HG02884 (cell line): Measurements from ENCODE around the gene GP1BB.
"Not testable (repeated sequence)": the region's sequence is repeated elsewhere in the genome, so short reads cannot be mapped to it uniquely, and the experiment has no call there.

ENCODE experiments used
- ATAC-seq: cut with Tn5 transposase; IDR thresholded peaks from one replicate; pipeline ENCODE4 v1.9.1; 2021; ENCODE audit warnings: mild to moderate bottlenecking, moderate library complexity; ENCODE audit not compliant: unreplicated experiment

Gene GP1BB

GRCh38 chr22:19723232-19723982, at the start of gene GP1BB:
TSS of gene GP1BB (plus strand) at chr22:19723539. CDS start at chr22:19723570, 31 bp downstream.
- ATAC-seq = no peak

DNA sequence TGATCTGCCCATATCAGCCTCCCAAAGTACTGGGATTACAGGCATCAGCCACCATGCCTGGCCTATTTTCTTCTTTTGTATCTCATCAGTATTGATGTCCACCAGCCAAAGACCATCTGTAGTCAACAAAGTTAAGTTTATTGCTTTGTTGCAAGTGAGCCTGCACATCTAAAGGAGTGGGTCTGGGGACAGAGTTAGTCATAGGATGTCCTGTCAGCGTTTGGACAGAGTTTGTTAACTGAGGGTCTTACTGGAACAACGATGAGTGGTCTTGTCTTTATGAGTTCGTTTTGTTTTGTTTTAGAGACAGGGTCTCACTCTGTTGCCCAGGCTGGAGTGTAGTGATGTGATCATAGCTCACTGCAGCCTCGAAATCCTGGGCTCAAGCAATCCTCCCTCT, 49.7 kb upstream of the GP1BB start:
- no peak for ATAC-seq

GRCh38 chr22:19674129-19674928, 49.0 kb upstream of the GP1BB start:
- ATAC-seq = no peak

DNA sequence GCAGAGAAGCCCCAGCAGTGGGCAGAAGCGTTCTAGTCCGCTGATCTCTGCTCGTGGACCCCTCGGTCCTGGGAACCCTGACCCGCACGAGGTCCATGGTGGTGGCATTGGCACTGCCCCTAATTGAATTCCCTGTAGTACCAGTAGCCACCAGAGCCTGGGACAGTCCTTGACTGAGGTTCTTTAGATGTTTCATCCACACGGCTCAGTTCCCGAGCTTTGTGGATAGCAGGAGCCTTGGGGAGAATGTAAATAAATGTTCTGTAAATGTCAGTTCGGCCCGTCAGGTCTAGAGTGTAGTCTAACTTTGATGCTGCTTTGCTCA, 48.4 kb upstream of the GP1BB start:
- ATAC-seq = no peak

DNA sequence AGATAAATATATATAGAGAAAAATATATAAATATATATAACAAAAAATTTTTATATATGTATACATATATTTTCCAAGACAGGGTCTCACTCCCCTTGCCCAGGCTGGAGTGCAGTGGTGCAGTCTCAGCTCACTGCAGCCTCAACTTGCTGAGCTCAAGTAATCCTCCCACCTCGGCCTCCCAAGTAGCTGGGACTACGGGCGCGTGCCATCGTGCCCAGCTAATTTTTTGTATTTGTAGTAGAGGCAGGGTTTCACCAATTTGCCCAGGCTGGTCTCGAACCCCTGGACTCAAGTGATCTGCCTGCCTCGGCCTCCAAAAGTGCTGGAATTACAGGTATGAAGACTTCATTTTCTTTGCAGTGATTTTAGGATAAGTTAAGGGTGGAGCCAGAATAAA, 47.9 kb upstream of the GP1BB start:
- ATAC-seq = no peak

- ATAC-seq = not testable (repeated sequence)
Observed at GRCh38 chr22:19676437-19676836, 46.9 kb upstream of the GP1BB start.

GRCh38 chr22:19678949-19679521, 44.3 kb upstream of the GP1BB start:
- ATAC-seq = no peak

DNA sequence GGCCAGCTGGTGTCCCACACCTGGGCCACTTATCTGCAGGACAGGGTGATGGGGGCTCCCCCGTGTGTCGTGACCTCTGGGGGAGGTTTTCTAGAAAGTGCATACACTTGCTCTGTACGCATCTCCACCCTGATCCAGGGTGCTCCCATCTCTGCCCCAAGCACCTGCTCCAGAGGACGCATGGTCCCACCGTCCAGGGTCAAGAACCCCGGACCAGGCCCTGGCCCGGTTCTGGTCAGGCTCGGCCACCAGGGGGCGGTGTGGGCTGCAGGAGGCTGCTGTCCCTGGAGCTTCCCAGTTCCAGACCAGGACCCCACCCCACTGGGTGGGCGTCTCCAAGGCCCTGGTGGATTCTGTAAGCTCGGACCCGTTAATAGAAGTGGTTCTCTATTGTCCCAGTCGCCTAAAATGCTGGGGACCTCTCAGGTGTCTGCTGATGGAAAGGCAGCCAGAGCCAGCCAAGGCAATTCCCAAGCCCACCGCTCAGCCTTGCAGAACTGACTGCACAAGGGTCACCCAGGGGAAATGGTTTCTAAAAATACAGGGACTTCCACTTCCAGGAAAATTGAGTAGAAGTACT, 43.7 kb upstream of the GP1BB start:
- ATAC-seq = no peak

DNA sequence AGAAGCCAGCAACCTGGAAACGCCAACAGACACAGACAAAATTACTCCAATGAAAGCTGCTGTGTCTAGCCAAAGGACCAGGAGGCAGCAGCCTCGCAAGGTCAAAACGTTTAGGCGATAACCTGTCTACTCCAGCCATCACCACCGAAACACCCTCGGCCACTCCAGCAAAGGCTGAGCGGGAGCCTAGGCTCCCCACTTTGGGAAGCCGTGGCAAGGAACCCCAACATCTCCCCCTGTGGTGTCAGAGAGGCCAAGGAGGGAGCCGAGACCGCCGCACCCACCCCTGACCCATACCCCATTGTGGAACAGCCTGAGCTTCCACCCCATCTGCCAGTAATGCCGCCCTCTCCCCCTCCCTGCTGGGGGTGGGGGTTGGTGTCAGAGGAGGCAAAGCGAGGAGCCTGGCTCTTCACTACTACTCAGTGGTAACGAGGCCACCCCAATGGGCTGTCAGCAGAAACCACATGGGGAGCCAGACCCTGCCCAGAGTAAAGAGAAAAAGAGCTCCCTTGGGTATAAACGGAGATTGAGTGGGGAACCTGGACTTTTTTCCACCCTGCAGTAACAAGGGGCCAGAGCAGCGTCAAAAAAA, 43.0 kb upstream of the GP1BB start:
- ATAC-seq = no peak

GRCh38 chr22:19680911-19681862, 42.2 kb upstream of the GP1BB start:
- no peak for ATAC-seq

DNA sequence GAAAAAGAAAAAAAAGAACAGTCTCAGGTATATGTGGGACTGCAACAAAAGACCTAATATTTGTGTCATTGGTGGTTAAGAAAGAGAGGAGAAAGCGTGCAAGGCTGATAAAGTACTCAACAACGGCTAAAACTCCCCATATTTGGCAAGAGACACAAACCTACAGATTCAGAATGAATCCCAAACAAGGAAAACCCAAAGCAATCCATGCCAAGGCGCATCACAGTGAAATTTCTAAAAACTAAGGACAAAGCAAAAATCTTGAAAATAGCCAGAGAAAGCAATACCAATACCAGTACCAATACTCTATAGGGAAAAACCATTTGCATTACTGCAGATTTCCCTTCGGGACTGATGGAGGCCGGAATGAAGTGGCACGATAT, 41.5 kb upstream of the GP1BB start:
- no peak for ATAC-seq

DNA sequence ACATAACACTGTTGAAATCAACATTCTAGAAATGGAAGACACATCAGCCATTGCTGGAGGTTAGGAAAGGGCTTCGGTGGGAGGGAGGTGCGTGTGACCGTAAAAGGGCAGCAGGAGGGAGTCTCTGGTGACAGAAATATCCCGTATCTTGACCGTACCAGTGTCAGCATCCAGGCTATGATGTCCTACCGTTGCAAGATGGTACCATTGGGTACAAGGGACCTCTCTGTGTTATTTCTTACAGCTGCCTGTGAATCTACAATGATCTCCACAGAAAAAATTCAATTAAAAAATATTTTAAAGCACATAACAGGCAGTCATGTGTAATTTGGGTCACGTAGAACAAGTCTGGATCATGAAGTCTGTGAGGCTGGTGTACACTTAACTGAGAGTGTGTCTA, 36.4 kb upstream of the GP1BB start:
- no peak for ATAC-seq

- ATAC-seq = no peak
Observed at GRCh38 chr22:19687561-19688300, 35.6 kb upstream of the GP1BB start.

GRCh38 chr22:19688301-19689290, 34.7 kb upstream of the GP1BB start:
- ATAC-seq = no peak

GRCh38 chr22:19689408-19689807, 33.9 kb upstream of the GP1BB start:
- no peak for ATAC-seq

GRCh38 chr22:19691007-19691720, 32.2 kb upstream of the GP1BB start:
- no peak for ATAC-seq

DNA sequence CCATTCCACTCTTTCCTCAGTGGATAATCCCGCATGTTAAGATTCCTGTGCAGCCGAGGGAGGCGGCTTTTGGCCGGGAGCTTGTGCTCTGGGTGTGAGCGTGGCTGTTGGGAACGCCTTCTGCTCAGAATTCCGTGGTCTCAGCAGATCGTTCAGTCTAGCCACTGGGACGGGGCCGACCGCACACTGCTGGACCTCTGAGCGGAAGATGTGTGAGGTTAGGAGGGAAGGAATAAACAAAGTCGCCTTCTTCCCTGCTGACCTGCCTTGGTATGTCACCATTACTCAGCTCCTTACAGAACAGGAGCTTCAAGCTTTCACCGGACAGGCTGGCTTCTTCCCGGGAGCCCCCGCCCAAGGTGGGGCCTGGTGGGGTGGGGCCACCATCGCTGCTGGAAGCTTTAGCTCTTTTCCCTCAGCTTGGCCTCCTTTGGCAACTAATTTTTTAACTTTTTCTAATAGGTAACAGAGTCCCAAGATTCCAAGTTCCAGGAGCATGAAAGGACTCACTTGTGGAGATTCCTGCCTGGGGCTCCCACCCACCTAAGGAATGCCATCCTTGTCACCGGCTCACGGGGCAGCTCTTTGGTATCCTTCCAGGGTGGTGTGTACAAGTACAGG, 31.5 kb upstream of the GP1BB start:
- no peak for ATAC-seq
